Activated CD8-positive, alpha-beta T cell treated with anti-CD3 and anti-CD28 coated beads for 36 hours (primary cell): ENCODE results near the gene CYREN. TPM values are rescaled to one million over a fixed set of nuclear protein-coding genes. Genes with fewer than 3 reads are reported as not detected.
A peak's percentile ranks its signal among the peaks of the same experiment; 100 is the strongest.

ENCODE experiments used
- ATAC-seq: fragments of 200-7000 bp; cut with Tn5 transposase; one replicate; pipeline ENCODE4 v1.10.0; 2021; ENCODE audit warnings: mild to moderate bottlenecking, moderate library complexity
- CTCF ChIA-PET: fragments of 350-600 bp; sonication (Branson Sonifier 250); formaldehyde crosslinking; loops from one replicate; lab custom pipeline; 2021; ENCODE audit warnings: antibody characterized with exemption; lab: Charles Lee
- POLR2A ChIA-PET: fragments of 350-600 bp; sonication (Branson Sonifier 250); formaldehyde crosslinking; loops from one replicate; lab custom pipeline; 2021; ENCODE audit warnings: antibody characterized with exemption; lab: Charles Lee
- DNase-seq: peaks from one replicate; pipeline ENCODE4 v3.0.0-alpha.2; 2020
- H3K27ac Mint-ChIP-seq: one replicate; pipeline ENCODE4 v1.8.0; 2021; ENCODE audit warnings: mild to moderate bottlenecking, mixed read lengths
- H3K27me3 Mint-ChIP-seq: one replicate; pipeline ENCODE4 v1.8.0; 2021; ENCODE audit warnings: mixed read lengths
- H3K36me3 Mint-ChIP-seq: one replicate; pipeline ENCODE4 v1.8.0; 2021; ENCODE audit warnings: low read depth, mixed read lengths
- H3K4me1 Mint-ChIP-seq: one replicate; pipeline ENCODE4 v1.8.0; 2021; ENCODE audit warnings: low read depth, mixed read lengths
- H3K4me3 Mint-ChIP-seq: one replicate; pipeline ENCODE4 v1.8.0; 2021; ENCODE audit warnings: mild to moderate bottlenecking, moderate library complexity, mixed read lengths
- H3K9me3 Mint-ChIP-seq: one replicate; pipeline ENCODE4 v1.8.0; 2021; ENCODE audit warnings: mixed read lengths
- intact Hi-C: fragments of 100-400 bp; cut with micrococcal nuclease; formaldehyde crosslinking; loops from one replicate; pipeline ENCODE4 v1.10.0; 2022
- total RNA-seq, 2 experiments: library from RNA; stranded (reverse); gene quantifications; one replicate each; pipeline ENCODE4 v1.2.3, GENCODE V29; 2021
- TF ChIP-seq, protein P1 (sequence below): fragments of 200-600 bp; IDR thresholded peaks from one replicate; pipeline ENCODE4 v1.8.0; 2022; ENCODE audit warnings: antibody characterized with exemption, mild to moderate bottlenecking

Gene CYREN
- total RNA-seq, 2 experiments from 2014 or later, result 32.5 to 35.4 TPM

DNA sequence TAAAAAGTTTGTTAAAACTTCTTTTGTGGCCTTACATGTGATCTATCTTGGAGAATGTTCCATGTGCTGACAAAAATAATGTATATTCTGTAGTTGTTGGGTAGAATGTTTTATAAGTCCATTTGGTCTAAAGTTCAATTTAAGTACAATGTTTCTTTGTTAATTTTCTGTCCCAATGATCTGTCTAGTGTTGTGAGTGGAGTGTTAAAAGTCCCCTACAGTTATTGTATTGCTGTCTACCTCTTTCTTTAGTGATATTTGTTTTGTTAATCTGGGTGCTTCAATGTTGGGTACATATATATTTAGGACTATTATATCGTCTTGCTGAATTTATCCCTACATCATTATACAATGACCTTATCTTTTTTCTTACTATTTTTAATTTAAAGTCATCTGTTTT is 15.8 kb downstream of the CYREN start:
- Mint-ChIP-seq H3K4me3 (no peak overlapping the region), H3K4me1 (peaks cover 57% of the 10 kb centered on the region), H3K27me3 (no peaks in the 10 kb centered on the region), H3K27ac (no peak overlapping the region), H3K9me3 (peaks cover 40% of the 10 kb centered on the region), H3K36me3 (peaks cover 86% of the 10 kb centered on the region)
- ChIA-PET POLR2A (interaction anchor here (1.3 kb wide), 1 partner anchor 11 kb away, joined by 3 read pairs; no protein-coding TSS in a partner anchor), CTCF (interaction anchor here (1.0 to 1.2 kb wide), 2 partner anchors 14 to 168 kb away, joined by 3 to 4 read pairs; no protein-coding TSS in a partner anchor)
- no peak for DNase-seq
- intact Hi-C loops, result no loop called here
- no peak for ATAC-seq
- TF ChIP-seq, protein P1, sequence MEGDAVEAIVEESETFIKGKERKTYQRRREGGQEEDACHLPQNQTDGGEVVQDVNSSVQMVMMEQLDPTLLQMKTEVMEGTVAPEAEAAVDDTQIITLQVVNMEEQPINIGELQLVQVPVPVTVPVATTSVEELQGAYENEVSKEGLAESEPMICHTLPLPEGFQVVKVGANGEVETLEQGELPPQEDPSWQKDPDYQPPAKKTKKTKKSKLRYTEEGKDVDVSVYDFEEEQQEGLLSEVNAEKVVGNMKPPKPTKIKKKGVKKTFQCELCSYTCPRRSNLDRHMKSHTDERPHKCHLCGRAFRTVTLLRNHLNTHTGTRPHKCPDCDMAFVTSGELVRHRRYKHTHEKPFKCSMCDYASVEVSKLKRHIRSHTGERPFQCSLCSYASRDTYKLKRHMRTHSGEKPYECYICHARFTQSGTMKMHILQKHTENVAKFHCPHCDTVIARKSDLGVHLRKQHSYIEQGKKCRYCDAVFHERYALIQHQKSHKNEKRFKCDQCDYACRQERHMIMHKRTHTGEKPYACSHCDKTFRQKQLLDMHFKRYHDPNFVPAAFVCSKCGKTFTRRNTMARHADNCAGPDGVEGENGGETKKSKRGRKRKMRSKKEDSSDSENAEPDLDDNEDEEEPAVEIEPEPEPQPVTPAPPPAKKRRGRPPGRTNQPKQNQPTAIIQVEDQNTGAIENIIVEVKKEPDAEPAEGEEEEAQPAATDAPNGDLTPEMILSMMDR, result no peak

GRCh38 chr7:135152442-135152841 is 18.1 kb downstream of the CYREN start:
- Mint-ChIP-seq H3K4me3 (no peak overlapping the region), H3K9me3 (peaks cover 40% of the 10 kb centered on the region), H3K36me3 (peaks cover 71% of the 10 kb centered on the region), H3K4me1 (peaks cover 57% of the 10 kb centered on the region), H3K27me3 (no peaks in the 10 kb centered on the region), H3K27ac (no peak overlapping the region)
- CTCF ChIA-PET, result no interaction called here
- TF ChIP-seq, protein P1, result no peak
- ATAC-seq, result no peak
- DNase-seq, result no peak
- intact Hi-C loops, result no loop called here
- POLR2A ChIA-PET, result interaction anchor here (1.2 to 9.5 kb wide), 2 partner anchors 13 to 166 kb away, joined by 3 to 204 read pairs; partner anchors contain the start of genes AGBL3 and CYREN

DNA sequence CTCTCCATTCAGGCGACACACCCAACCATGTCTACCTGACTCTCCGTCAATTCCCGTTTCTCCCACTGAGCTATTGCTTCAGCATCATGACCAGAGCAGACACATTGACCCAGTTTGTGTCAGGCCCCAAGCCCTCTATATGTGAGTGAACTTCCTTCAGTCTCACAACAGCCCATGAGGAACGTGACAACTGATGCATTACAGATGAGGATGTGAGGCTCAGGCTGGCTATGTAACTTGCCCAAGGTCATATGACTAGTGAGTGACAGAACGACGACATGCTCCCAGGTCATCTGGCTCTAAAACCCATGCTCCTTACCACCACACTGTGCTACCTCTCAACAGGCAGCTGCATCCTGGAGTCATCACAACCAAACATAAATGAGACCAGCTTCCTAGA is 19.0 kb downstream of the CYREN start:
- Mint-ChIP-seq H3K4me1 (peaks cover 62% of the 10 kb centered on the region), H3K36me3 (peaks cover 62% of the 10 kb centered on the region), H3K27ac (peak overlapping the region; percentile 37), H3K9me3 (peaks cover 34% of the 10 kb centered on the region), H3K27me3 (no peaks in the 10 kb centered on the region), H3K4me3 (no peak overlapping the region)
- DNase-seq (no peak), ATAC-seq (no peak)
- intact Hi-C loops, result no loop called here
- TF ChIP-seq, protein P1, result no peak
- POLR2A ChIA-PET, result interaction anchor here (0.6 to 9.5 kb wide), 4 partner anchors 14 to 506 kb away, joined by 3 to 204 read pairs (median 4); partner anchors contain the start of genes AGBL3 and CYREN
- CTCF ChIA-PET, result interaction anchor here (1.3 to 2.5 kb wide), 4 partner anchors 16 to 164 kb away, joined by 4 to 8 read pairs (median 6); partner anchors contain the start of gene CYREN

DNA sequence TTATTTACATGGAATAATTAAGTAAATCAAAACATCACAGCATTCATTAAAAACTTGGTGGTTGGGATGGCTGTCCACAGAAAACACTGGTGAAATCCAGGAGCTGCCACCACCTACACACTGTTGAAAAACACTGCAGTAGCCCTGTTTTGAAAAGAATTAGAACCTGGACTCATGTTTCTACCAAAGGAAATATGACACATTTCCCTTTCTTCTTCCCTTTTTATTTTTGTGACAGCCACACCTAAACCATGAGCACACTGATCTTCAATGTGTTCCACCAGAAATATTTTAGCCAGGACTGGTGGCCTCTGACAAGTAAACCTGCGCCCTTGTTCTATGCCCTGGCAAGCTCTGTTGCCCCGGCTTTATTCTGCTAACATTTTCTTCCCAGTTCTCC is 19.4 kb downstream of the CYREN start:
- CTCF ChIA-PET, result interaction anchor here (1.3 to 2.5 kb wide), 4 partner anchors 17 to 164 kb away, joined by 4 to 8 read pairs (median 6); partner anchors contain the start of gene CYREN
- H3K27ac Mint-ChIP-seq, result peak overlapping the region; percentile 37
- POLR2A ChIA-PET, result interaction anchor here (0.6 to 9.5 kb wide), 5 partner anchors 15 to 506 kb away, joined by 3 to 204 read pairs (median 3); partner anchors contain the start of genes AGBL3 and CYREN
- intact Hi-C loops, result no loop called here
- ATAC-seq, result no peak
- peaks cover 30% of the 10 kb centered on the region for H3K9me3 Mint-ChIP-seq
- no peaks in the 10 kb centered on the region for H3K27me3 Mint-ChIP-seq
- peaks cover 58% of the 10 kb centered on the region for H3K36me3 Mint-ChIP-seq
- TF ChIP-seq, protein P1, result no peak
- H3K4me3 Mint-ChIP-seq, result no peak overlapping the region
- no peak for DNase-seq
- peaks cover 66% of the 10 kb centered on the region for H3K4me1 Mint-ChIP-seq
